Measurements from ENCODE around the gene RPRD1B.

Gene RPRD1B, protein sequence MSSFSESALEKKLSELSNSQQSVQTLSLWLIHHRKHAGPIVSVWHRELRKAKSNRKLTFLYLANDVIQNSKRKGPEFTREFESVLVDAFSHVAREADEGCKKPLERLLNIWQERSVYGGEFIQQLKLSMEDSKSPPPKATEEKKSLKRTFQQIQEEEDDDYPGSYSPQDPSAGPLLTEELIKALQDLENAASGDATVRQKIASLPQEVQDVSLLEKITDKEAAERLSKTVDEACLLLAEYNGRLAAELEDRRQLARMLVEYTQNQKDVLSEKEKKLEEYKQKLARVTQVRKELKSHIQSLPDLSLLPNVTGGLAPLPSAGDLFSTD

GRCh38 chr20:38033330-38034107 lies at the start of gene RPRD1B, which contains the start of gene TTI1:
TSS of gene RPRD1B (plus strand) at chr20:38033746. CDS start at chr20:38033948, 202 bp downstream.
TSS of gene TTI1 (minus strand) at chr20:38033456. CDS start at chr20:38013816, 19,640 bp downstream.
- peak in 55 of 56 donors; percentile 49 to 99 (median 88) for DNase-seq

DNA sequence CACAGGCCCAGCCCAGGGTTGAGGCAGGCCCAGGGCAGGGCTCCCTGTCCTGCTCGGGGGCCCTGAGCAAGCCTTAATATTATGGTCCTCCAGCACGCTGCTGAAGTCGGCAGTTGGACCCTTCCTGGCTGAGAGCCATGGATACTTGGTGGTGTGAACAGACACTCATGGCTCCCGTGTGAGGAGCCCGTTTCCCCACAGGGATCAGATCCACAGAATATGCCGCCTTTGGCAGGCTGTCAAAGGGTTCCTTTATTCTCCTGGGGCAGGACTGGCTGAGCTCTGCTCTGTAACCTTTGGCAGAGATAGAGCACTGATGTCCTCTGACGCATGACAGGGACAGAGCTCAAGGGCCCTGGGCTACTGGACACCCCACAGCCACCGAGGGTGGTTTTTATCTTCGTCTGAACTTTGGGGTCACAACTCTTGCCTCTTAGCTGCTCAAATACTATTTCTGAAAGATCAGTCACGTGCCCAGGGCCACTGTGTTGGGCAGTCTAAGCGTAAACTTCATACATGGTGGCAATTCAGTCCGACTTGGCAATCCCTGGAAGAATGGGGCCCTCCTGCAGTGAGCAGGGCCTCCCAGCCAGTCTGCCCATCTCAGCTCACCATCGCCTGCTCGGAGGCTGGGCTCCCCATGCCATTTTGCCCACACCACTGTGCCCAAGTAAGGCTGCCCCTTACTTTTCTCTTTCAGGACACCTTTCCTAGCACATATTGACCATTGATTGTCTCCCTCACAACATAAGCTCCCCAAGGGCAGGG lies 49.3 kb upstream of the RPRD1B start:
- DNase-seq: peak in 18 of 56 donors; percentile 10 to 72 (median 41)

GRCh38 chr20:37986044-37986858 lies 47.3 kb upstream of the RPRD1B start:
- peak in 15 of 56 donors; percentile 18 to 64 (median 42) for DNase-seq

DNA sequence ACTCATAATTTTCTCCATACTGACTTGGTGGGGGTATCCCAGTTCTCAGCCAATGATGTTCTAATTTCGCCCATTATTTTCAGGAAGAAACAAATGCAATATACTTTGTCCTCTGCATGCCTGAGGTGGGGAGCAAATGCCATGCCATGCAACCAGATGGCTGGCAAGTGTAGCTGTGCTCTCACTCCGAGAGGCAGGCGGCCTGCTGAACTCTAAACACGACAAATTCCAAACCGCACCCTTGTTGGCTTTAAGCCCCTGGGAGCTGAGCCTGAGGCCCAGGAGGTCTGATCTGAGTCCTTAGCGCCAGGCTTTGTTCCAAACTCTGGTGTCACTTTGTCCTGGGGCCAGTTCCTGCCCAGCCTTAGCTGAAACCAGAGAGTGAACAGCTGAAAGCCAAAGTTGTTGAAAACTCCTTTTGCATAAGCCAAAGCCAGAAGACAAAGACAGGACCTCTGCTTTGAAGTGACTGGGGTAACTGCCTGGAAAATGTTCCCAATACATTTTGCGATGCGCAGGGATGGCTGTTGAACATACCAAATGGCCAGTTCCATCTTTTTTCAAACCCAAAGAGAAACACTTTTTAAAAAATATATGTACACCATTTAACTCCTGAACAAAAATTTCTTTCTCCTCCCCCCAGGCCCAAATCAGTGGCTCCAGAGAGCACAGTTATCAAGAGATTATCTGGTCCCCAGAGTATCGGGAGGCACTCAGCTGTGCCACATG lies 46.5 kb upstream of the RPRD1B start:
- DNase-seq: peak in 17 of 56 donors; percentile 9 to 60 (median 29)

- peak in 2 of 56 donors; percentile 13 to 25 for DNase-seq
Observed at GRCh38 chr20:37987602-37988290, 45.8 kb upstream of the RPRD1B start.

GRCh38 chr20:37988306-37988954 lies 45.1 kb upstream of the RPRD1B start:
- DNase-seq: no peak

DNA sequence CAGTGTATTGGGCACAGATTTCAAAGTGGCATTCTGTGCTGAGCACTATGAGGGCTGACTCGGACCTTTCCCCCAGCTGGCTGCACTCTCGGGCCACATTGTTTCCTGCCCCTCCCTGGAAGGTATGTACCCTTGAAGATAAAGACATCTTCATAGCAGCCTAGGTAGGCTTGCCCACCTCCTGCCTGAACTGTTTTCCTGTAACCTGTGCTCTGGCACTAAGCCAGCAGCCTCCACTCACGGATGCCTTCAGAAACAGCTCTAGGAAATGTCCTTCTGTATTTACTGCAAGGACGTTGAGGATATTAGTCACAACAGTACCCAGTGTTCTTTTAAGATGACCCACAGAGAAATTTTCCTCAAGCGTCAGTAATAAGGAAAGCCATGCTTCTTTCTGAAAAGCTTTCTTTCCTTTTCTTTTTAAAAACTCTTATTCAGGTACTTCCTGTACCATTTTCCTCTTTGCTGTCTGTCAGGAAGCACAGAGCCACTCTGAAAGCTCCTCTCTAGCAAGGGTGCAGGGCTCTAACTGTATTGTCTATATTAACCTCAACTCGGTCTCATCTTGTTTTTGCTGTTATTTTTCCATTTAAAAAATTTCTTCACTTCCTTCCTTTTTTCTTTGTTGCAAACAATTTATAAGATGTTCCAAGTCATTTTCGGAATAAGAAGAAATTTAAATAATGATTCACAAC lies 43.8 kb upstream of the RPRD1B start:
- DNase-seq: no peak

DNA sequence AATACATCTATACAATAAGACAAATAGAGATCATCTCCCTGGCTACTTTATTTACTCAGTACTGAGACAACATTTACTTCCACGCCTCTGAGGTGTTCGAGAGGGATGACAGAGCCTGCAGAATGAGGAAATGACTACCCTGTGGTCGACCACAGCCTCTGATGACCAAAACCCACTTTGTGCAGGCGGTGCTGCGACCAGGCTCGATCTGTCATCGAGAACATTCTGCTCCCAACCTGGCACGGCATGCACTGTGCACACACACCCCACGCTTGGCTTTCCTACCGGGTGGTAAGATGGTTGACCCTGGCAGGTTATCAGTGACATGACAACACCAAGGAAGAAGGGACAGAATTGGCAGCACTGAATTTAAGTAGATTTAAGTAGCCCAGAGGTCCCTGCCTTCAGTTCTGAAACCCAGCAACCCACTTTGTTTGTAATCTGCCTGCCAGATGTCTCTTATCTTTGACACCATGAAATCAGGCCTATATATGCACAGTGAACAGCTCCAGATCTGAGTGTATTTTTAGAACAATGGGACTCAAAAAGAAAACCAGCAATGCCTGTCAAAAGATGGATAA lies 42.9 kb upstream of the RPRD1B start:
- no peak for DNase-seq

- DNase-seq: no peak
Observed at GRCh38 chr20:37991157-37991866, 42.2 kb upstream of the RPRD1B start.

- DNase-seq: no peak
Observed at GRCh38 chr20:37991908-37992307, 41.6 kb upstream of the RPRD1B start.

DNA sequence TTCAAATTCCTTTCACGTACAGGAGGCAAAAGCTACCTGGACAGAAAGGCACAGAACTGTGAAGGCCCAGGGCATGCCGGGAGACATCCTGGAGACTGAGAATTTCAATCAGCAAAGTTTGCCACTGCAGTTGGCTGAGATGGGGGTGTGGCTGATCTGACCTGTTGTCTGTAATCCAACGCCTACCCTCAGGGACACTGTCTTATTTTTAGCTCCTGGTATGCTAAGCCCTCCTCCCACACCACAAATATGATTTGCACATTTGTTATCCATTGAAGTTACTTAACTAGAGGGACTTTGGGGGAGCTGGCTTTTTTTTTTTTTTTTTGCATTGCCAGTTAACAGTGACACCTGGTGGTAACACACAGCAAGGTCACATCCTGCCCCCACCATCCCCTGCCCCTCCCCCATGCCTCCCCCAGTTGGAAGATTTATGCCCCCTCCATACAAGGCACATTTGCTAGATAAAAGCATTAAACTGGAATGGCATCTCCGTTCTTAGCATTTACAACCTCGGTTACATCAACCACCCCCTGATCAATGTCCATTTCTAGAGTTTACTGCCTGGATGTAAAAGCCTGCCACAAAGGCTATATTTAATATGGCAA lies 40.6 kb upstream of the RPRD1B start:
- DNase-seq: peak in 2 of 56 donors; percentile 8 to 25

DNA sequence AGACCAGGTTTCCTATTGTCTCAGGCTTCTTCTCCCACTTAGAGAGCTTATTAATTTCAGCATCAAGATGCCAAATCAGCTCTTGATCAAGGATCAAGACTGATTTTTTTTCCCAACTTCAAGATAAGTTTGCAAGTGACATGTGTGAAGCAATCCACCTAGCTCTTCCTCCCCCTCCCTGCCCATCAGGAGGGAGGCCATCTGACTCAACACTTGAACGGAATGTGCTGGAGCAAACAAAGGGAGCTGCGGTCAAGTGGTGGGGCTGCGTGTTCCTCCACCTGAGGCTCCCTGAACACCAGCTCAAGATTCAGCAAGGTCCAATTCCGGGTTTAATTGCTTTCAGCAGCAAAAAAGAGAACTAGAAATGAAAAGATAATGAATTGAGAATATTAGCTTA lies 39.0 kb upstream of the RPRD1B start:
- DNase-seq: no peak

DNA sequence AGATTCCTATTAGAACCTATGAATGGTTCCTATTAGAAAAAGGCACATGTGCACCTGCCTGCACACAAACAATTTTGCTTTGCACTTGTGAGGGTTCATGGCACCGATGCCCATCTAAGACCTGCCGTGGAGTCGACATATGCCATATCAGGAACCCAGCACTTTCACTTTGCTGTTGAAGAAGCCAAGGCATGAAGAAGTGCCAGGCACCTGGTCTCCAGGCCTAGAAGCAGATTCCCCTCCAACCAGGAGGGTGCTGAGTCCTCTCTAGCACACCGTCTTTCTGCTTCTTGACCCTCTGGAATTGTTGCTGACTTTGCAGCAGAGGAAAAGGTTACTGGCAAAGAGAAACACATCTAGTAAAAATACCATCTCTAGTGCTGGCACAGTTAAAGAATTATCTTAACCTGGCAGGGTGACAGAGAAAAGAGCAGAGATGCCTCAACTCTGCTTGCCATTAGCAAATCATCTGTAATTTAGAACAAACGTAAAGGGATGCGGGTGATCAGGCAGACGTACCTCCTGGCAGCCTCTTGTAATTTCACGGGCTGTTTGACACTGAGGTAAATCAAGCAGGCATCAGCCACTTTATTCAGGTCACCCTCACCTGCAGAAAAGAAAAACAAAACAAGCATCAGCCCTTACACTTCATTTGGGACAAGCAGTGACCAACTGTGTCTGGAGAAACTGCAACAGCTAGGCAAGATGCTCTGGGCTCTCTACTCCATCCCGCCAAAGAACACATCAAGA lies 37.5 kb upstream of the RPRD1B start:
- DNase-seq: no peak

DNA sequence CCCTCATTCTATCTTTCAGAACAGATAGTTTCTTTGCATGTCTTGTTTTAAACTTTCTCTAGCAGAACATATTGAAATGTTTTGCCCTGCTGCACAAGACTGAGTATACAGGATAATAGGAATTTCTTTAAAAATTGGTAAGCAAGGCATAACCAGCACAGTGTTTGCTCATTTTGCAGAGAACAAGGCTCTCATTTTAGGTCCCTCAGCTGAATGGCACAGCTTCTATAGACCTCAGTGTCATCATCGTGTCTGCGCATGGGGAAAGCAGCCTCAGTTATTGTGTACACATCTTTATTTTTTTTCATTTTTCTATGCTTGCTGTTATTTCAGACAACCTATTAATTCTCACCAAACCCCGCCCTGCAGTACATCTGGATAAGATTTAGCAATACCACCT lies 36.0 kb upstream of the RPRD1B start:
- DNase-seq: peak in 1 of 56 donors; percentile 8

- peak in 36 of 56 donors; percentile 6 to 76 (median 40) for DNase-seq
Observed at GRCh38 chr20:37999526-38000263, 33.9 kb upstream of the RPRD1B start.
